ENCODE results near the gene PCNA. TPM values are rescaled to one million over a fixed set of nuclear protein-coding genes. Genes with fewer than 3 reads are reported as not detected.

Gene PCNA
- total RNA-seq, 1 experiment from 2014 or later: 274 TPM

DNA sequence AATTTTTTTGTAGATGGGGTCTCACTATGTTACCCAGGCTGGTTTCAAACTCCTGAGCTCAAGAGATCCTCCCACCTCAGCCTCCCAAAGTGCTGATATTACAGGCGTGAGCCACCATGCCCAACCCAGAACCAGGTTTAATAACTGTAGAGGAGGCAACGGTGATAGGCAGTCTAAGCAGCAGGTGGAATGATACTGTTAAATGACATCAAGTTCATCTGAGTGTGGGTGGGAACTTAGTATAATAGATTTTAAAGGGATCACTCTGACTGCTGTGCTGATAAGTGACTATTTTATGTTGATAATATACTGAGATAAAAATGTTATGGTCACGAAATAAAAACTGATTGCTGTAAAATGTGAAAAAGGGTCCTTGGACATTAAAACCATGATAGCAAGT lies 31.1 kb downstream of the PCNA start:
- Histone ChIP-seq H2AFZ (ENCODE audit: low read length) (no peak overlapping the region), H3K4me1 (ENCODE audit: insufficient read depth, low read length) (no peaks in the 10 kb centered on the region), H2BK15ac (ENCODE audit: low read depth, low read length) (no peak overlapping the region), H3K56ac (ENCODE audit: insufficient read length, low read depth, low read length) (no peak overlapping the region), H2BK5ac (ENCODE audit: insufficient read length, low read length) (no peak overlapping the region), H3K27me3 (ENCODE audit: insufficient read depth, low read length) (no peaks in the 10 kb centered on the region), H3K23me2 (ENCODE audit: insufficient read length, low read depth, low read length, poor library complexity, severe bottlenecking) (no peaks in the 10 kb centered on the region), H3K9me3 (ENCODE audit: control insufficient read depth, low read depth, low read length) (no peaks in the 10 kb centered on the region), H4K5ac (ENCODE audit: insufficient read length, low read depth, low read length) (no peak overlapping the region), H3K9ac (ENCODE audit: extremely low read depth, insufficient read length, low read length) (no peak overlapping the region), H3K4ac (ENCODE audit: low read depth, low read length) (no peak overlapping the region), H2AK5ac (ENCODE audit: insufficient read length, low read length) (no peak overlapping the region), H3K4me2 (ENCODE audit: insufficient read depth, insufficient read length, low read length) (no peak overlapping the region), H3T11ph (ENCODE audit: low read length) (no peak overlapping the region), H3K23ac (ENCODE audit: insufficient read length, low read depth, low read length) (no peak overlapping the region), H3K14ac (ENCODE audit: insufficient read depth, low read length) (no peak overlapping the region), H3K18ac (ENCODE audit: insufficient read length, low read depth, low read length) (no peak overlapping the region), H2BK12ac (ENCODE audit: insufficient read length, low read depth, low read length) (no peak overlapping the region), H2BK20ac (ENCODE audit: low read depth, low read length, poor library complexity, severe bottlenecking) (no peak overlapping the region), H3K79me2 (ENCODE audit: insufficient read depth, low read length) (no peaks in the 10 kb centered on the region), H4K91ac (ENCODE audit: insufficient read length, low read depth, low read length) (no peak overlapping the region), H3K79me1 (ENCODE audit: insufficient read depth, low read depth, low read length, poor library complexity, severe bottlenecking) (no peaks in the 10 kb centered on the region), H4K8ac (replicated peaks; ENCODE audit: insufficient read length, low read depth, low read length) (no peak overlapping the region), H4K20me1 (ENCODE audit: control insufficient read depth, insufficient read depth, insufficient read length) (no peaks in the 10 kb centered on the region), H3K27ac (ENCODE audit: insufficient read length, low read depth, low read length) (no peak overlapping the region), H2BK120ac (ENCODE audit: low read depth, low read length, poor library complexity, severe bottlenecking) (no peak overlapping the region)
- no peaks in the 10 kb centered on the region for H3K27me3 Mint-ChIP-seq (ENCODE audit: low read depth)
- no peak overlapping the region for H3K4me3 Mint-ChIP-seq
- peaks cover 0 to 3% of the 10 kb centered on the region in 2 experiments; a peak in 1 of 4 replicates for H3K4me1 Mint-ChIP-seq
- no peaks in the 10 kb centered on the region for H3K9me3 Mint-ChIP-seq
- DNase-seq: no peak
- WGBS (ENCODE audit: extremely low coverage, insufficient read length, low lambda C conversion rate): no CpG with 5 or more reads among the region's 3 CpGs
- no peak overlapping the region for H3K27ac Mint-ChIP-seq
- TF ChIP-seq, protein P1, sequence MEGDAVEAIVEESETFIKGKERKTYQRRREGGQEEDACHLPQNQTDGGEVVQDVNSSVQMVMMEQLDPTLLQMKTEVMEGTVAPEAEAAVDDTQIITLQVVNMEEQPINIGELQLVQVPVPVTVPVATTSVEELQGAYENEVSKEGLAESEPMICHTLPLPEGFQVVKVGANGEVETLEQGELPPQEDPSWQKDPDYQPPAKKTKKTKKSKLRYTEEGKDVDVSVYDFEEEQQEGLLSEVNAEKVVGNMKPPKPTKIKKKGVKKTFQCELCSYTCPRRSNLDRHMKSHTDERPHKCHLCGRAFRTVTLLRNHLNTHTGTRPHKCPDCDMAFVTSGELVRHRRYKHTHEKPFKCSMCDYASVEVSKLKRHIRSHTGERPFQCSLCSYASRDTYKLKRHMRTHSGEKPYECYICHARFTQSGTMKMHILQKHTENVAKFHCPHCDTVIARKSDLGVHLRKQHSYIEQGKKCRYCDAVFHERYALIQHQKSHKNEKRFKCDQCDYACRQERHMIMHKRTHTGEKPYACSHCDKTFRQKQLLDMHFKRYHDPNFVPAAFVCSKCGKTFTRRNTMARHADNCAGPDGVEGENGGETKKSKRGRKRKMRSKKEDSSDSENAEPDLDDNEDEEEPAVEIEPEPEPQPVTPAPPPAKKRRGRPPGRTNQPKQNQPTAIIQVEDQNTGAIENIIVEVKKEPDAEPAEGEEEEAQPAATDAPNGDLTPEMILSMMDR (conservative IDR thresholded peaks at IDR 0.05): no peak
- H3K36me3 Mint-ChIP-seq (ENCODE audit: insufficient read depth in 1 of 3, low read depth in 3 of 3): peaks cover 2 to 5% (median 5%) of the 10 kb centered on the region in 3 experiments; a peak in 4 of 7 replicates

Data from H9 (cell line).